Activated CD8-positive, alpha-beta T cell treated with anti-CD3 and anti-CD28 coated beads for 36 hours (primary cell): ENCODE results near the gene ITGA5. TPM values are rescaled to one million over a fixed set of nuclear protein-coding genes. Genes with fewer than 3 reads are reported as not detected.

Source experiments
- ATAC-seq: fragments of 200-7000 bp; cut with Tn5 transposase; one replicate; pipeline ENCODE4 v1.10.0; 2021; ENCODE audit warnings: mild to moderate bottlenecking, moderate library complexity
- CTCF ChIA-PET: fragments of 350-600 bp; sonication (Branson Sonifier 250); formaldehyde crosslinking; loops from one replicate; lab custom pipeline; 2021; ENCODE audit warnings: antibody characterized with exemption; lab: Charles Lee
- POLR2A ChIA-PET: fragments of 350-600 bp; sonication (Branson Sonifier 250); formaldehyde crosslinking; loops from one replicate; lab custom pipeline; 2021; ENCODE audit warnings: antibody characterized with exemption; lab: Charles Lee
- DNase-seq: peaks from one replicate; pipeline ENCODE4 v3.0.0-alpha.2; 2020
- H3K27ac Mint-ChIP-seq: one replicate; pipeline ENCODE4 v1.8.0; 2021; ENCODE audit warnings: mild to moderate bottlenecking, mixed read lengths
- H3K27me3 Mint-ChIP-seq: one replicate; pipeline ENCODE4 v1.8.0; 2021; ENCODE audit warnings: mixed read lengths
- H3K36me3 Mint-ChIP-seq: one replicate; pipeline ENCODE4 v1.8.0; 2021; ENCODE audit warnings: low read depth, mixed read lengths
- H3K4me1 Mint-ChIP-seq: one replicate; pipeline ENCODE4 v1.8.0; 2021; ENCODE audit warnings: low read depth, mixed read lengths
- H3K4me3 Mint-ChIP-seq: one replicate; pipeline ENCODE4 v1.8.0; 2021; ENCODE audit warnings: mild to moderate bottlenecking, moderate library complexity, mixed read lengths
- H3K9me3 Mint-ChIP-seq: one replicate; pipeline ENCODE4 v1.8.0; 2021; ENCODE audit warnings: mixed read lengths
- intact Hi-C: fragments of 100-400 bp; cut with micrococcal nuclease; formaldehyde crosslinking; loops from one replicate; pipeline ENCODE4 v1.10.0; 2022
- total RNA-seq, 2 experiments: library from RNA; stranded (reverse); gene quantifications; one replicate each; pipeline ENCODE4 v1.2.3, GENCODE V29; 2021
- TF ChIP-seq, protein P1 (sequence below): fragments of 200-600 bp; IDR thresholded peaks from one replicate; pipeline ENCODE4 v1.8.0; 2022; ENCODE audit warnings: antibody characterized with exemption, mild to moderate bottlenecking

ITGA5 gene
- total RNA-seq, 2 experiments from 2014 or later = 35.2 to 36.6 TPM

GRCh38 chr12:54411391-54412241 is 7.5 kb downstream of the ITGA5 start:
- Mint-ChIP-seq H3K36me3 (peaks cover 18% of the 10 kb centered on the region), H3K9me3 (no peaks in the 10 kb centered on the region), H3K27ac (peak overlapping the region; percentile 85), H3K27me3 (no peaks in the 10 kb centered on the region), H3K4me1 (peaks cover 55% of the 10 kb centered on the region), H3K4me3 (no peak overlapping the region)
- CTCF ChIA-PET = interaction anchor here (0.5 to 14.7 kb wide), 8 partner anchors 11 to 213 kb away, joined by 3 to 330 read pairs (median 4); no protein-coding TSS in a partner anchor
- DNase-seq = peak; percentile 59
- TF ChIP-seq, protein P1, sequence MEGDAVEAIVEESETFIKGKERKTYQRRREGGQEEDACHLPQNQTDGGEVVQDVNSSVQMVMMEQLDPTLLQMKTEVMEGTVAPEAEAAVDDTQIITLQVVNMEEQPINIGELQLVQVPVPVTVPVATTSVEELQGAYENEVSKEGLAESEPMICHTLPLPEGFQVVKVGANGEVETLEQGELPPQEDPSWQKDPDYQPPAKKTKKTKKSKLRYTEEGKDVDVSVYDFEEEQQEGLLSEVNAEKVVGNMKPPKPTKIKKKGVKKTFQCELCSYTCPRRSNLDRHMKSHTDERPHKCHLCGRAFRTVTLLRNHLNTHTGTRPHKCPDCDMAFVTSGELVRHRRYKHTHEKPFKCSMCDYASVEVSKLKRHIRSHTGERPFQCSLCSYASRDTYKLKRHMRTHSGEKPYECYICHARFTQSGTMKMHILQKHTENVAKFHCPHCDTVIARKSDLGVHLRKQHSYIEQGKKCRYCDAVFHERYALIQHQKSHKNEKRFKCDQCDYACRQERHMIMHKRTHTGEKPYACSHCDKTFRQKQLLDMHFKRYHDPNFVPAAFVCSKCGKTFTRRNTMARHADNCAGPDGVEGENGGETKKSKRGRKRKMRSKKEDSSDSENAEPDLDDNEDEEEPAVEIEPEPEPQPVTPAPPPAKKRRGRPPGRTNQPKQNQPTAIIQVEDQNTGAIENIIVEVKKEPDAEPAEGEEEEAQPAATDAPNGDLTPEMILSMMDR = no peak
- intact Hi-C loops = no loop called here
- POLR2A ChIA-PET = interaction anchor here (0.8 to 2.5 kb wide), 5 partner anchors 9 to 23 kb away, joined by 3 to 10 read pairs (median 6); no protein-coding TSS in a partner anchor
- peak; percentile 65 for ATAC-seq

DNA sequence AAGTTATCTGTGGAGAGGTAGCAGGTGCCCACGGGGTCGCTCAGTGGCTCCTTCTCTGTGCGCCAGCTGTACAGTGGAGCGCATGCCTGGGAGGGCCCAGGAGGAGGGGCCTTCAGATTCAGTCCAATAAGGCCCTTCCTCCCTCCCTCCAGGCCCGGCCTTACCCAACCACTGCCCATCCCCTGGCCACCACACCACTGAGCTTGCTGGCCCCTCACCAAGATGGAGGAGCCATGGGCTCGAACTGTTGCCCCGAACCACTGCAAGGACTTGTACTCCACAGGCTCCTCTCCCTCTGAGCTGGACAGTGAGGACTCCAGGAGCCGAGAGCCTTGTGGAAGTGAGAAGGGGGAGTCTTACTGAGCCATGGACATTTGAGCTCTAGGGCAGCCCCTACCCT is 9.8 kb downstream of the ITGA5 start:
- intact Hi-C loops = no loop called here
- no peak overlapping the region for H3K27ac Mint-ChIP-seq
- H3K4me1 Mint-ChIP-seq = peaks cover 39% of the 10 kb centered on the region
- ChIA-PET CTCF (interaction anchor here (0.7 to 14.7 kb wide), 3 partner anchors 8 to 30 kb away, joined by 4 to 330 read pairs (median 4); no protein-coding TSS in a partner anchor), POLR2A (interaction anchor here (1.0 to 1.1 kb wide), 3 partner anchors 9 to 28 kb away, joined by 3 to 4 read pairs (median 3); partner anchors contain the start of gene ITGA5)
- H3K36me3 Mint-ChIP-seq = peaks cover 30% of the 10 kb centered on the region
- DNase-seq (no peak), ATAC-seq (no peak)
- no peaks in the 10 kb centered on the region for H3K9me3 Mint-ChIP-seq
- TF ChIP-seq, protein P1 = no peak
- H3K27me3 Mint-ChIP-seq = no peaks in the 10 kb centered on the region
- no peak overlapping the region for H3K4me3 Mint-ChIP-seq

- Mint-ChIP-seq H3K9me3 (no peaks in the 10 kb centered on the region), H3K27me3 (no peaks in the 10 kb centered on the region), H3K4me1 (peaks cover 21% of the 10 kb centered on the region), H3K36me3 (peaks cover 33% of the 10 kb centered on the region), H3K27ac (peak overlapping the region; percentile 0), H3K4me3 (no peak overlapping the region)
- DNase-seq = no peak
- POLR2A ChIA-PET = no interaction called here
- CTCF ChIA-PET = interaction anchor here (14.7 kb wide), 1 partner anchor 6 kb away, joined by 330 read pairs; no protein-coding TSS in a partner anchor
- TF ChIP-seq, protein P1 = no peak
- no peak for ATAC-seq
- intact Hi-C loops = no loop called here
Observed at GRCh38 chr12:54407183-54407905, 11.7 kb downstream of the ITGA5 start.

GRCh38 chr12:54405573-54405972 is 13.5 kb downstream of the ITGA5 start:
- Mint-ChIP-seq H3K27ac (peak overlapping the region; percentile 28), H3K36me3 (peaks cover 35% of the 10 kb centered on the region), H3K27me3 (no peaks in the 10 kb centered on the region), H3K9me3 (no peaks in the 10 kb centered on the region), H3K4me3 (no peak overlapping the region), H3K4me1 (peaks cover 8% of the 10 kb centered on the region)
- ChIA-PET CTCF (interaction anchor here (0.7 to 12.3 kb wide), 12 partner anchors 9 to 144 kb away, joined by 3 to 479 read pairs (median 10); partner anchors contain the start of genes ITGA5 and PDE1B), POLR2A (interaction anchor here (1.2 kb wide), 1 partner anchor 11 kb away, joined by 3 read pairs; no protein-coding TSS in a partner anchor)
- intact Hi-C loops = no loop called here
- DNase-seq (no peak), ATAC-seq (no peak)
- TF ChIP-seq, protein P1 = no peak
